Epithelial cell of proximal tubule (primary cell): ENCODE results near the gene SPDYE17. TPM values are rescaled to one million over a fixed set of nuclear protein-coding genes. Genes with fewer than 3 reads are reported as not detected.
"Not testable (repeated sequence)": the region's sequence is repeated elsewhere in the genome, so short reads cannot be mapped to it uniquely, and the experiment has no call there.

ENCODE experiments used
- DNase-seq: peaks from one replicate; pipeline ENCODE4 v3.0.0-alpha.2; 2011; ENCODE audit warnings: low read depth
- H3K4me3 ChIP-seq: 2 replicates; pipeline ENCODE4 v1.5.1; 2011; ENCODE audit warnings: low read depth, mild to moderate bottlenecking, low read length
- CTCF ChIP-seq: conservative IDR thresholded peaks from 2 replicates; pipeline ENCODE4 v1.5.1; 2012; ENCODE audit warnings: low read depth, mild to moderate bottlenecking, low read length
- total RNA-seq: library from RNA; depleted of rRNA; stranded (reverse); fragments of >200 nt; gene quantifications from 2 replicates; pipeline ENCODE4 v1.2.3, GENCODE V29; 2015

The SPDYE17 gene
- total RNA-seq, 1 donor from 2014 or later = not detected

DNA sequence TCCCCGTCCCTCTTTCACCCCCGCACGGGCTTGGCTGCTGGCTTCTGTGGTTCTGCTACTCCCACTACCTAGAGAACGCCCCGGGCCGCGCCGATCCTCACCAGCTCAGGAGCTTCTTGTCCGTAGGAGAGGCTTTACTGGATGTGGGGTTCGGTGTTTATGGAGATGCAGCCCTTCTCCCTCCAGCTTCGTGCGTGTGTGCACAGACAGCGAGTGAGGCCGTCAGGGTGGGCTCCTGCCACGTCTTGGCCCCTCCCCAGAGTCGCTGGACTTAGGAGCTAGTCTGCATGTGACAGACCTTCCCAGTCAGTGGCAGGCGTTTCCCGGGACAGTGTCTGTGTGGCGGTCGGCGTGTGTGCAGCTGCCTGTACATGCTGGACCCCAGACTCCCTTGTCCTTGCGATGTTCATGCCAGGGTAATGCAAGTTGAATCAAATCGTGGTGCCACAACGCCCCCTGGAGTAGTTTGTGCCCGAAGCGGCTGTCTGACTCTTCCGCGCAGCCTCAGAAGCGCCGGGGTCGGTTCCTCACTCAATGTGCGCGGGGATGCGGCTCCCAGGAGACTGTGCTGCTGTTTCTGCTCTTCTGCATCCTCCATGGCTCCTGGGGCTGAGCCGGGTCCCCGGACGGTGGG is 32.6 kb downstream of the SPDYE17 start:
- H3K4me3 ChIP-seq, DNase-seq: not testable (repeated sequence)

DNA sequence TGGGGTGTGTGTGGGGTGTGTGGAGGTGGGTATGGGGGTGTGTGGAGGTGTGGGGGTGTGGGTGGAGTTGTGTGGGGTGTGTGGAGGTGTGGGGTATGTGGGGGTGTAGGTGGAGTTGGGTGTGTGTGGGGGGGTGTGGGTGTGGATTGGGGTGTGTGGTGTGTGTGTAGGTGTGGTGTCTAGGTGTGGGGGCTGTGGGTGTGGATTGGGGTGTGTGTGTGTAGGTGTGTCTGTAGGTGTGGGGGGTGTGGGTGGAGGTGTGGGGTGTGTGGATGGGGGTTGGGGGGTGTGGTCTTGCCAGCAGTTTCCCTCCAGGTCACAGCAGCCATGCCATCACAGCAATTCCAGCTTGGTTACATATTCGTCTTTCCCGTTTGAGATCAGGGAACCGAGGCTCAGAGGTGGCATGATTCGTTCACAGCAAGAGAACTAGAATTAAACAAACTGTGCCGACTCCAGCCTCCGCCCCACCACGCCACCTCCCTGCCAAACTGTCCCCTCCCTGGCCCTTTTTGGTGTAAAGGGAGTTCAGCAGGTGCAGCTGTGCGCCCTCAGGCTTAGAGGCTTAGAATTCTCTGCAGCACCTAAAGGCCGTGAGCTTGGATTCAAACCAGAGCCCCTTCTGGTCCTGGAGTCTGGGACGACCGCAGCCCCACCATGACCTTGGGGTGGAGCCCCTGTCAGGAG is 33.3 kb downstream of the SPDYE17 start:
- not testable (repeated sequence) for DNase-seq, H3K4me3 ChIP-seq

- H3K4me3 ChIP-seq = no peak overlapping the region
- no peak for TF ChIP-seq CTCF
- DNase-seq = no peak
Measured at GRCh38 chr7:76998285-76998589, 33.9 kb downstream of the SPDYE17 start.

- no peak for TF ChIP-seq CTCF
- no peak for DNase-seq
- H3K4me3 ChIP-seq = no peak overlapping the region
Measured at GRCh38 chr7:76997381-76998284, 34.5 kb downstream of the SPDYE17 start.

GRCh38 chr7:76996932-76997331 is 35.2 kb downstream of the SPDYE17 start:
- not testable (repeated sequence) for H3K4me3 ChIP-seq, DNase-seq

DNA sequence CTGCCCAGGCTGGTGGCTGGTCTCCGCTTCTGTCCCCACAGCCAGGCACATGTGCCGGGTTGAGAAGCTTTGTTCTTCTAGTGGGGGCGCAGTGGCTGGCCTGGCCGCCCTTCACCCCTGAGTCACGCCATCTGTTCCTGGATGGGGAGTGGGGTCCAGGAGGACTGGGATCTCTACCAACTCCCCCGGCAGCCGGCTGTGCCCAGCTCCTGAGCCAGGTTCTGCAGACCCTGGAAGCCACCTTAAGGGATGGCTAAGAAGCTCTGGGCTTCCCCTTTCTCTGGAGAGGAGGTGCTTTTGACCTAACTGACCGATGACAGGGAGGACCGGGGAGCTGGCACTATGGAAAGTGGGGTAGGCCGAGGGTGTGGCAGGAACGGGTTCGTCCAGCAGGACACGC is 37.9 kb downstream of the SPDYE17 start:
- H3K4me3 ChIP-seq, DNase-seq: not testable (repeated sequence)

- DNase-seq, H3K4me3 ChIP-seq: not testable (repeated sequence)
Measured at GRCh38 chr7:76993831-76994230, 38.3 kb downstream of the SPDYE17 start.

DNA sequence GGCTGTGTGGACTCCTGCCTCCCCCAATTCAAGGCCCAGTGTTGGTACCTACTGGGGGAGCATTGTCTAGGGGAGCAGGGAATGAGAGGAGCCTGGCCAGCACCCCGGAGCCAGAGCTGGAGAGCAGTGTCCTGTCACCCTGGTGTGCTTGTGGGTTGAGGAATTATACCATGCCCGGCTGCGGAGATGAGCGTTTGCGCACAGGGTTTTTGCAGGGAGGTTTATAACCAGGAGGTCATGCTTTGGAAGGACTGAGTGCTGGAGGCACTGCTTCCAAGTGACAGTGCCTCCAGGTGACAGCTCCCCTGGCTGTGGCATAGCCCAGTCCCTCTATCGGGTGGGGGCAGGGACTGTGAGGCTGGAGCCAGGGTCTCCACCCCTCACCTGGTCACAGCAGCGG is 39.3 kb downstream of the SPDYE17 start:
- DNase-seq, H3K4me3 ChIP-seq: not testable (repeated sequence)

- not testable (repeated sequence) for DNase-seq, H3K4me3 ChIP-seq
Measured at GRCh38 chr7:76992204-76992603, 40.0 kb downstream of the SPDYE17 start.

DNA sequence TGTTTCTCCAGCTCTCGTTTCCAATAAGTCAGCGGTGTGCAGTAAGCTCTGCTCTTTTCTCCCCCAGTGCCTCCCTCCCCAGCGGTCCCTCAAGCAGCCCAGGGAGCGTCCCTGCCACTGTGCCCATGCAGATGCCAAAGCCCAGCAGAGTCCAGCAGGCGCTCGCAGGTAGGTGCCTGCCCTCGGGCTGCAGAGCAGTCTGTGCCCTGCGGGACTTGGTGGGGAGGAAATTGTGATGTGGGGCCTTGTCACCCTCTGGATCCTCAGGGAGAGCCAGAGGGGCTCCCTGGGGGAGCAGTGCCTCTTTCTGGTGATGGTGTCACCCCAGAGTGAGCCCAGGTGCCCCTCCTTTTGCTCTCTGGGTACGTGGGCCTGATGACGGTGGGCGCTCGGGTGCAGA is 42.0 kb downstream of the SPDYE17 start:
- H3K4me3 ChIP-seq, DNase-seq: not testable (repeated sequence)

DNA sequence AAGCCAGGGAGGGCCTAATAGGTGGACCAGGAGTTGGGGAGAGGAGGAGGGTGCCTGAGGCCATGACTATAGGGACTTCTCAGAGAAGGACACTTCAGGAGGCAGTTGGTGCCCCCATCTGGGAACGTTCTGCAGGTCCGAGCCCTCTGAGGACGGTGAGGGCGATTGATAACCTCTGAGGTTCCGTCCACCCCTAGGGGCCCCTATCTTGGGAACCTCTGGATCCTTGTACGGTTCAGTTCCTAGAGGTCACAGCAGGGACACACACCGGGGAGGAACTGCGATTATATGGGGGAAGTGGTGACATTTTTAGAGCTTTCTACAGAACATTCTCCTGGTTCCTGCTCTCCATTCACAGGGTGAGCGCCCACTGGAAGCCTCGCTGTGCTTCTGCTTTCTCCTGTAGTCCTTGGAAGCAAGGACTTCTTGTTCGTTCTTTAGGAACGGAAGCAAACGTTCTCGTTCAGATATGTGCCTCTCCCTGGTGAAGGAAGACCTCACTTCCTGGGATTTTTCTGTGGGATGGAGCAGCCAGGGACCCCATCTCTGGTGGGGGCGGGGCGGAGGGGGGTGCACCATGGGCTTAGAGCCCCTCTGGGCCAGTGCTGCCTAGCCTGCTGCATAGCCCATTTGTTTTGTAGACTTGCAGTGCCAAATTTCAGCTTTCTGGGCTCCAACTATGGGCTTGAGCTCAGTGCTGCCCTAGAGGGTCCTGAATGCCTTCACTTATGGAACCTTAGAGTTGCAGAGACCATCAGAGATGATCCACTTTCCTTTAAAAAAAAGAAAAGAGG is 46.0 kb downstream of the SPDYE17 start:
- H3K4me3 ChIP-seq, DNase-seq: not testable (repeated sequence)

DNA sequence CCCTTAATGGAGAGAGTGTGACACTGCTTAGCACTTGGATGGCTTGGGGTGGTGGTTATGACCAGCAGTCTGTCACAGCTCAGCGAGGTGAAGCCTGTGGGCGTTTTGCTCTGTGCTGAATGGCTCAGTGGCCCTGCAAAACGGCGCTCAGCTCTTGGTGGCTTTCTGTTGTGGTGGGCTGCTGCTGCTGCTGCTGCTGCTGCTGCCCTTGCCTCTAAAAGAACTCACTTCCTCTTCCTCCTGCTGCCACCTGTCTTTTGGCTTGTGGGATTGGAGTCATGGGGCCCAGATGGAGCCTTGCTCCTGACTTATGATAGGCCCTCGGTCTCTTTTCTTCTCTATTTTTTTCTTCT is 47.4 kb downstream of the SPDYE17 start:
- not testable (repeated sequence) for H3K4me3 ChIP-seq, DNase-seq

GRCh38 chr7:76983937-76984783 is 48.0 kb downstream of the SPDYE17 start:
- H3K4me3 ChIP-seq, DNase-seq: not testable (repeated sequence)

- not testable (repeated sequence) for H3K4me3 ChIP-seq, DNase-seq
Measured at GRCh38 chr7:76983333-76983732, 48.8 kb downstream of the SPDYE17 start.

GRCh38 chr7:76982501-76982900 is 49.7 kb downstream of the SPDYE17 start:
- not testable (repeated sequence) for H3K4me3 ChIP-seq, DNase-seq
